ENCODE data around the gene CFAP58.
"Not testable (repeated sequence)": the region's sequence is repeated elsewhere in the genome, so short reads cannot be mapped to it uniquely, and the experiment has no call there.

CFAP58 gene

GRCh38 chr10:104437226-104437625, 83.6 kb downstream of the CFAP58 start:
- FAIRE-seq, result no peak

GRCh38 chr10:104440221-104440620, 86.6 kb downstream of the CFAP58 start:
- FAIRE-seq, result no peak

DNA sequence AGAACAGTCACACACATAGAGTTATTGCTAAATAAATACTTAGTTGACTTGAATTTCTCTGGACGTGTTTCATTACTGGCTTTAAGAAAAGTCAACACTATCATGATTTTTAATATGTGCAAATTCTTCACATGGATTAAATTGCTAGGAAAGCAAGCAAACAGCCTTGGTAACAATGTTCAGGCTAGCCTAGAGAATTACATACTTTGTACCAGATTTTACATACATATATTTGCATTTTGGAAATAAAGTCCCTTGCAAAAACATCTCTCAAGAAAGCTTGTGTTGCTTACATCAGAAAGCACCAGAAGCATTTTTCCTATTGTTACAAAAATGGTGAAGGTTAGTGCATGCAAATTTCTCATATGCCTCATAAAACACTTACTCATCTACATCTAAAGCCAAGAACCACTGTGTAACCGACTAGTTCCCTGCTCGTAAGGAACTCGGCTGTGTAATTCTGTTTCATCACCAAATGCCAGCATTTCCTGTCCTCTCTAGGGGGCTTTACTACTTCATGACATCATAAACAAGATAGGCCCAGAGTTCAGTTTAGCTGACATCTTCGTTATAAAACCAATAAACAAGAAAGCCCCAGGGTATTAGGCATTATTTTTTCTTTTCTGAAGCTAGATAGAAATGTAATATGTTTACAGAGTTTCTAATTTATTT, 87.8 kb downstream of the CFAP58 start:
- no peak for FAIRE-seq

- no peak for FAIRE-seq
These were observed 91.7 kb downstream of the CFAP58 start for GRCh38 chr10:104445359-104445758.

DNA sequence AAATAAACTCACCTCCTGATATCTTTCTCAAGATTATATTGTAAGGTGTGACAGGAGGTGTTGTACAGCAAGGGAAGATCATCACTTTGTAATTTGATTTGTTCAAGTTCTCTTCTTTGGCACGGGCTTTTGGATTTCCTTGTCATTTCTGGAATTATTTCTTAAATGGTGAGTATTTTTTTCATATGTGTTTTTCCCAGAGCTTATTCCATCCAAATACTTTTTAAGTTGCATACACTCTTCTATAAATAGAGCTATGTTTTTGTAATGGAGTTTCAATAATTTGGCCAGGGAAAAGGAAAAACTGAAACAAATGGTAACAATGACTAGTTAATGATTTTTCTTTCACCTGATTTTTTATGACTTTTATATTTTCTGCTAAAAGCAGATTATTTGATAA, 92.5 kb downstream of the CFAP58 start:
- no peak for FAIRE-seq

DNA sequence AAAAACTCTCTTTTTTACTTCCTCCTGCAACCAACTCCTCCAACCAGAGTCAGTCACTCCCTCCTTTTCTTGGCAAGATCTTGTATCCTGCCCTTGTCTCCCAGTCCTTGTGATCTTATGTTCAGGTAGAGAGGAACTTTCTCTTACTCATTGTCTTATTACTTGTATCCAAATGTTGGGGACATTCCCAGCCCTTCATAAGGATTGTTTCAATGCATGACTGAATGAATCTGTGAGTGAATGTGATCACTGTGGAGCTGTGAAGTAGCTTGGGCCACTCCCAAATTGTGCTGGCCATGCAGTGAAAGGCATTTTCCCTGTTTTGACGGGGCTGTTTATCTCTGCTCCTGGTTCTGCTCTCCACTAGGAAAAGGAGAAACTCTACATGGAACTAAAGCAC, 93.7 kb downstream of the CFAP58 start:
- FAIRE-seq, result no peak

DNA sequence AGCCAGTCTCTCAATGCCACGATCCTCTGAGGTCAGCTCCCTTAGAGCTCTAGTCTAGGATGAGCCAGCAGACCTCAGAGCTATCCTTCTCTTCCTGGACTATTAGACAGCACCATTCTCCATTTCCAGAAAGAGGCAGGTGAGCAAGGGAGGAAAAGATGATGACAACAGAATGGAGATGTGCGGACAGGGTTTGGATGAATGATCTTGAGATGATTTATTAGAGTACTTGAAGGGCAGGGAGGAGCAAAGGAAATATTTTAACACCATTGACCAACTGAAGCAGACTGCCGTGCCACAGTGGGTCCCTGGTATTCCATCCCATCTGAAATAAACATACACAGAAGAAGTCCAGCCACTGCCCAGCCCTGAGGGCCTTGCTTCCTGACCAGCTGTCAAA, 94.3 kb downstream of the CFAP58 start:
- no peak for FAIRE-seq

GRCh38 chr10:104449391-104449790, 95.8 kb downstream of the CFAP58 start:
- FAIRE-seq, result no peak

- FAIRE-seq, result no peak
These were observed 96.9 kb downstream of the CFAP58 start for GRCh38 chr10:104450490-104450889.

DNA sequence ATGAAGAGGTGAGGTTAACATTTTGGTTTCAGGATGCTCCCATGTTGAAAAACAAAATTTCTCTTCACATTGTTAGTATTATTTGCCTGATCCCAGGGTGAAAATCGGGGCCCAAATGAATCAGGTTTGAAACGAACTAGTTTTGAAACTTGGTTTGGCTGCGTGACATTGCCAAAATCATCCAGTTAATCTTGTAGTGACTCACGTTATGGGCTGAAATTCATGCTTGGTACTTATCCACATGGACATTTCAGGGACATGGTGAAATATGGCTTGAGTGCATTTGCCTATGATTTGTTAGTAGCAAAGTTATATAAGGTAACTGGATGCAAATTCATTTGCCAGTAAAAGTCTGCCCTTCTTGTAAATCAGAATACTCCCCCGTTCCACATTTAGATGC, 97.3 kb downstream of the CFAP58 start:
- FAIRE-seq, result no peak

- no peak for FAIRE-seq
These were observed 99.3 kb downstream of the CFAP58 start for GRCh38 chr10:104452977-104453376.

- FAIRE-seq, result no peak
These were observed 103.3 kb downstream of the CFAP58 start for GRCh38 chr10:104456802-104457542.

DNA sequence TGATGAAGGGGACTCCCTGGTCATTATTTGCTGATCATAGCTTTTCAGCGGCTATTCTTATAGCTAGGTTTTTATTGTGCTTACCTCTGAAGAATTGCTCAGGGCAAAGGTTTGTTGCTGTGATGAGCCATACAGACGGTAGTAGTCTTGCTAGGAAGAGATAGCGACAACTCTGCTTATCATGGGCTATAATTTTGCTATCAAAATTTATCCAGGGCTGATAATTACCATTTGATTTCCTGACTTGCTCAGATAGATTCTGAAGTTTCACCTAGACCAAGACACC, 103.9 kb downstream of the CFAP58 start:
- no peak for FAIRE-seq

- FAIRE-seq, result not testable (repeated sequence)
These were observed 111.9 kb downstream of the CFAP58 start for GRCh38 chr10:104465575-104465974.

GRCh38 chr10:104468818-104469217, 115.2 kb downstream of the CFAP58 start:
- FAIRE-seq, result not testable (repeated sequence)

DNA sequence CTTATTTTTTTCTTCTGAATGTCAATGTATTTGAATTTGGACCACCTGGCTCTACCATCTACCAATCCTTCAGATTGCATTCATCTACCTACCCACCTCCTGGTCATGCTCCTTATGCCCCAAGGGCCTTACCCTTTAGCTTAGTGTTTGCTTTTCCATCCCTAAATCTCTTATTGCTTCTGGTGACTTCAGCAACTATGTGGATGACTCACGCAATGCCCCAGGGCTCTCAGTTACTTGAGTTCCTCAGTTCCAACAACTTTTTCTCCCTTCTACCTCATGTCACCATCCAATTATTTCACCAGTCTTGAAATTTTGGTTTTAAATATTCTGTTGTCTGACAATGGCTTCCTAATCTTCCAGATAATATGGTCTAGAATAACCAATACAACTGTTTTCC, 118.9 kb downstream of the CFAP58 start:
- FAIRE-seq, result no peak

GRCh38 chr10:104472957-104473745, 119.5 kb downstream of the CFAP58 start:
- FAIRE-seq, result no peak

DNA sequence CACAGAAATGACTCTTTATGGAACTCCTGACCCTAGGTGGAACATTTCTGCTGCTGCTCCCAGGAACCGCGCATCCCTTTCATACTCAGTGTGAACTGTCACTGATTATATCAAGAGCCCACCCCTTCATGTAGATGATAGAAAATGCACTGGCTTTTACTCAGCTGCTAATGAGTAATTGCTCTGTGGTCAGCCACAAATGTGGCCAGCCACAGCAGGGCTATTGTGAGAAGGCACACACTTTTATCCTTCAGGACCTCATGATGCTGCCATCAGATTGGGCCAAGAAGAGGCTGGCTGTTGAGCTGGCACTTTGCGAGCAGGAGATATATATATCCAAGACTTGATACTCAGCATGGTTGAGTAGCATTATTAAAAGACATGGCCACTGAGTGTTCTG, 124.7 kb downstream of the CFAP58 start:
- no peak for FAIRE-seq

DNA sequence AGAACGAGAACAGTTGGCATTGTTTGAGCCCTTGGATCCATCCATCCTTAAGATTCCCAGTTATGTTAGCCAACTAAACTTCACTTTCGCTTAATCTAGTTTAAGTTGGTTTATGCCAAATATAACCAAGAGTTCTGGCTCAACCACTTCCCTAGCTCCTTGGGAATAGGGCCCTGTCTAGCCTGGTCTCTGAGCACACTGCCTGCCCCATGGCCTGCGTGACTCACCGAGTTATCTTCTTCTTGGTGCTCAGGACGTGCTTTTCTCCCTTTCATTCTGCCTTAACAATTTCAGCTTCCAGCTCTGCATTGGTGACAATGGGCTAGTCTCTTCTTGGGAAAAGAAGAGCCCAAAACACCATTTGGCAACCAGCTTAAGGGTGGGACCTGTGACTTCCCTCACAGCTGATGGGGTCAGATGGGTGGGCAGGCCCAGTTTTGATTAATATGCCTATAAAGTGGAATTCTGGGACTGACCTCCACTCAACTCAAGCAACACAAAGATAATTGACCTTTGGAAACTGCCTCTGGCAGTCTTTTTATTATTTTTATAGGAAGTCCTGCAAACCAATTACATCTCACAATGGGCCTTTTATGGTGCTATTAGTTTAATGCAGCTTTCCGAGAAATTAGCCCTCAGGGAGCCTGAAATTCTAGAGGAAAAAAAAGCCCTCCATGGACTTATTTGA, 126.4 kb downstream of the CFAP58 start:
- FAIRE-seq, result no peak

- FAIRE-seq, result no peak
These were observed 127.2 kb downstream of the CFAP58 start for GRCh38 chr10:104480797-104481196.

GRCh38 chr10:104483582-104483981, 129.9 kb downstream of the CFAP58 start:
- no peak for FAIRE-seq

DNA sequence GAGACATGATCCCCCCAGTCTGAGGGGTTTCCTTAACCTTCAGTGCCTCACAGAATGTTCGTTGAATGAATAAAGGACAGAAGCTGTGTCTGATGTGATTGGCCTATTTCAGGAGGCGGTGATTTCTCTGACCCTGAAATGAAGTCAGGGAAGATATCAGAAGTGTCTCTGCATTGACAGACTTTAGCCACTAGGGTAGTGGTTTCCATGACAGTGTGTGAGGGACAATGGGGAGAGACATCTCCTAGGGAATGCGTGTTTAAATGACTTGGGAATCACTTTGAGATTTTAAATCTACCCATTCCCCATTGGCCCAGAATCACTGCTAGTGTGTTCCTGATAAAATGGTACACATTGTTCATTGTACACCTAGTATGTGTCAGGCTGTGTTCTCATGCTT, 132.0 kb downstream of the CFAP58 start:
- FAIRE-seq, result no peak

- FAIRE-seq, result no peak
These were observed 133.2 kb downstream of the CFAP58 start for GRCh38 chr10:104486803-104487202.
